ENCODE results near the gene METTL9. TPM values are rescaled to one million over a fixed set of nuclear protein-coding genes. Genes with fewer than 3 reads are reported as not detected.
A peak's percentile ranks its signal among the peaks of the same experiment; 100 is the strongest.

Gene METTL9
- total and polyA plus RNA-seq, 2 of the 13 experiments (the other 11 are each of a cell fraction or from before 2014, with no cell fraction given) = 123 to 204 TPM

DNA sequence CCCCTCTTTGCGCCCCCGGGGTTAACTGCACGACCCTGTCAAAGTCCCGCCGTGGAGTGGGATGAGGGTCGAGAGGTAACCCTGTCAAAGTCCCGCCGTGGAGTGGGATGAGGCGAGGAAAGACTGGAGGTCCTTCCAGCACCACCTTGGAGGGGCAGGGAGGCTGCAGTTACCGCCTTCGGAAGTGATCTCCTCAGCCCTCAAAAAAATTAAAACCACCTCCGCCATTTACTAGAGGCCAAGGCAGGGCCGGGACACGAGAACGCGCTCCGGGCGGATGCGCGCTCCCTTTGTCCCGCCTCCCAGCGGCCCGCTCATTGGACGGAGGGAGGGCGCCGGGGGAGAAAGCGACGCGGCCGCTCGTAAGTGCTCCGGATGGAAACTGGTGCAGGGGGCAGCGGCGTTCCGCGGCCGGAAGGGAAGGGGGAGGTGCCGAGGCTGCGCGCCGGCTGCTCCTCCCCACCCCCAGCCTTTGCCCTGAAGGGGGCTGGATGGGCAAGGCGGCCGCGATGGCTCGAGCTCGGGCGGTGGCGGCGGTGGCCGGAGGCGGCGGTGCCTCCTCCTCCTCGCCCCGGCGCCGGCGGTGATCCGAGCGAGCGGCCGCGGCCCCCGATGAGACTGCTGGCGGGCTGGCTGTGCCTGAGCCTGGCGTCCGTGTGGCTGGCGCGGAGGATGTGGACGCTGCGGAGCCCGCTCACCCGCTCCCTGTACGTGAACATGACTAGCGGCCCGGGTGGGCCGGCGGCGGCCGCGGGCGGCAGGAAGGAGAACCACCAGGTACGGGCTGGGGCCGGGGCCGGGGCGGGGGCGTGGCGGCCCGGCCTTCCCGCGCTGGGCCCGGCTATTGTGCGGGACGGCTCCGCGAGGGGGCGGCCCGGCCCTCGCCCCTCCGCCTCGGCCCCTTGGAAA is at the start of gene METTL9 (continued):
- TF ChIP-seq, protein P1, sequence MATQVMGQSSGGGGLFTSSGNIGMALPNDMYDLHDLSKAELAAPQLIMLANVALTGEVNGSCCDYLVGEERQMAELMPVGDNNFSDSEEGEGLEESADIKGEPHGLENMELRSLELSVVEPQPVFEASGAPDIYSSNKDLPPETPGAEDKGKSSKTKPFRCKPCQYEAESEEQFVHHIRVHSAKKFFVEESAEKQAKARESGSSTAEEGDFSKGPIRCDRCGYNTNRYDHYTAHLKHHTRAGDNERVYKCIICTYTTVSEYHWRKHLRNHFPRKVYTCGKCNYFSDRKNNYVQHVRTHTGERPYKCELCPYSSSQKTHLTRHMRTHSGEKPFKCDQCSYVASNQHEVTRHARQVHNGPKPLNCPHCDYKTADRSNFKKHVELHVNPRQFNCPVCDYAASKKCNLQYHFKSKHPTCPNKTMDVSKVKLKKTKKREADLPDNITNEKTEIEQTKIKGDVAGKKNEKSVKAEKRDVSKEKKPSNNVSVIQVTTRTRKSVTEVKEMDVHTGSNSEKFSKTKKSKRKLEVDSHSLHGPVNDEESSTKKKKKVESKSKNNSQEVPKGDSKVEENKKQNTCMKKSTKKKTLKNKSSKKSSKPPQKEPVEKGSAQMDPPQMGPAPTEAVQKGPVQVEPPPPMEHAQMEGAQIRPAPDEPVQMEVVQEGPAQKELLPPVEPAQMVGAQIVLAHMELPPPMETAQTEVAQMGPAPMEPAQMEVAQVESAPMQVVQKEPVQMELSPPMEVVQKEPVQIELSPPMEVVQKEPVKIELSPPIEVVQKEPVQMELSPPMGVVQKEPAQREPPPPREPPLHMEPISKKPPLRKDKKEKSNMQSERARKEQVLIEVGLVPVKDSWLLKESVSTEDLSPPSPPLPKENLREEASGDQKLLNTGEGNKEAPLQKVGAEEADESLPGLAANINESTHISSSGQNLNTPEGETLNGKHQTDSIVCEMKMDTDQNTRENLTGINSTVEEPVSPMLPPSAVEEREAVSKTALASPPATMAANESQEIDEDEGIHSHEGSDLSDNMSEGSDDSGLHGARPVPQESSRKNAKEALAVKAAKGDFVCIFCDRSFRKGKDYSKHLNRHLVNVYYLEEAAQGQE (IDR thresholded peaks at IDR 0.05; ENCODE audit: borderline replicate concordance in 1 of 2, low read depth in 1 of 2, low read length in 2 of 2) = peak in 1 of 2 experiments; percentile 69; a peak in 2 of 4 replicates
- TF ChIP-seq, protein P2, sequence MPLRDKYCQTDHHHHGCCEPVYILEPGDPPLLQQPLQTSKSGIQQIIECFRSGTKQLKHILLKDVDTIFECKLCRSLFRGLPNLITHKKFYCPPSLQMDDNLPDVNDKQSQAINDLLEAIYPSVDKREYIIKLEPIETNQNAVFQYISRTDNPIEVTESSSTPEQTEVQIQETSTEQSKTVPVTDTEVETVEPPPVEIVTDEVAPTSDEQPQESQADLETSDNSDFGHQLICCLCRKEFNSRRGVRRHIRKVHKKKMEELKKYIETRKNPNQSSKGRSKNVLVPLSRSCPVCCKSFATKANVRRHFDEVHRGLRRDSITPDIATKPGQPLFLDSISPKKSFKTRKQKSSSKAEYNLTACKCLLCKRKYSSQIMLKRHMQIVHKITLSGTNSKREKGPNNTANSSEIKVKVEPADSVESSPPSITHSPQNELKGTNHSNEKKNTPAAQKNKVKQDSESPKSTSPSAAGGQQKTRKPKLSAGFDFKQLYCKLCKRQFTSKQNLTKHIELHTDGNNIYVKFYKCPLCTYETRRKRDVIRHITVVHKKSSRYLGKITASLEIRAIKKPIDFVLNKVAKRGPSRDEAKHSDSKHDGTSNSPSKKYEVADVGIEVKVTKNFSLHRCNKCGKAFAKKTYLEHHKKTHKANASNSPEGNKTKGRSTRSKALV (CRISPR knock-in tag; IDR thresholded peaks at IDR 0.05) = peak; percentile 70; the same call in 1 of the 2 replicates
- TF ChIP-seq ZNF674 (CRISPR knock-in tag; IDR thresholded peaks at IDR 0.05; ENCODE audit: low read depth) (peak; percentile 98), GABPB1 (CRISPR knock-in tag; IDR thresholded peaks at IDR 0.05) (peak; percentile 98), CENPT (CRISPR knock-in tag; IDR thresholded peaks at IDR 0.05; ENCODE audit: low read depth) (no peak; the same call in none of the 2 replicates), HOXD1 (CRISPR knock-in tag; IDR thresholded peaks at IDR 0.05) (peak; percentile 98), ZEB1 (IDR thresholded peaks at IDR 0.05; ENCODE audit: insufficient replicate concordance, low read depth) (peak; percentile 74), SNRNP70 (IDR thresholded peaks at IDR 0.05; ENCODE audit: low read depth, low read length) (no peak), ATF1 (CRISPR knock-in tag; IDR thresholded peaks at IDR 0.05) (no peak), HNRNPK (IDR thresholded peaks at IDR 0.05; ENCODE audit: low read depth, low read length, poor library complexity, severe bottlenecking) (peak; percentile 94), ZNF12 (CRISPR knock-in tag; IDR thresholded peaks at IDR 0.05) (peak; percentile 88), RAD51 (IDR thresholded peaks at IDR 0.05; ENCODE audit: borderline replicate concordance) (no peak), KDM2A (CRISPR knock-in tag; IDR thresholded peaks at IDR 0.05; ENCODE audit: borderline replicate concordance, low read depth) (peak; percentile 100), ZNF101 (CRISPR knock-in tag; IDR thresholded peaks at IDR 0.05; ENCODE audit: borderline replicate concordance, low read depth) (no peak; the same call in 1 of the 2 replicates), KLF11 (CRISPR knock-in tag; IDR thresholded peaks at IDR 0.05) (peak; percentile 96), SMAD3 (CRISPR knock-in tag; IDR thresholded peaks at IDR 0.05) (peak; percentile 98), AGO1 (IDR thresholded peaks at IDR 0.05; ENCODE audit: low read depth, low read length, poor library complexity, severe bottlenecking) (peak; percentile 77), IKZF4 (CRISPR knock-in tag; IDR thresholded peaks at IDR 0.05; ENCODE audit: borderline replicate concordance, low read depth, not compliant biosample characterization) (peak; percentile 95)
- TF ChIP-seq, protein P3, sequence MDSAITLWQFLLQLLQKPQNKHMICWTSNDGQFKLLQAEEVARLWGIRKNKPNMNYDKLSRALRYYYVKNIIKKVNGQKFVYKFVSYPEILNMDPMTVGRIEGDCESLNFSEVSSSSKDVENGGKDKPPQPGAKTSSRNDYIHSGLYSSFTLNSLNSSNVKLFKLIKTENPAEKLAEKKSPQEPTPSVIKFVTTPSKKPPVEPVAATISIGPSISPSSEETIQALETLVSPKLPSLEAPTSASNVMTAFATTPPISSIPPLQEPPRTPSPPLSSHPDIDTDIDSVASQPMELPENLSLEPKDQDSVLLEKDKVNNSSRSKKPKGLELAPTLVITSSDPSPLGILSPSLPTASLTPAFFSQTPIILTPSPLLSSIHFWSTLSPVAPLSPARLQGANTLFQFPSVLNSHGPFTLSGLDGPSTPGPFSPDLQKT (CRISPR knock-in tag; IDR thresholded peaks at IDR 0.05; ENCODE audit: borderline replicate concordance) = no peak
- TF ChIP-seq, protein P4, sequence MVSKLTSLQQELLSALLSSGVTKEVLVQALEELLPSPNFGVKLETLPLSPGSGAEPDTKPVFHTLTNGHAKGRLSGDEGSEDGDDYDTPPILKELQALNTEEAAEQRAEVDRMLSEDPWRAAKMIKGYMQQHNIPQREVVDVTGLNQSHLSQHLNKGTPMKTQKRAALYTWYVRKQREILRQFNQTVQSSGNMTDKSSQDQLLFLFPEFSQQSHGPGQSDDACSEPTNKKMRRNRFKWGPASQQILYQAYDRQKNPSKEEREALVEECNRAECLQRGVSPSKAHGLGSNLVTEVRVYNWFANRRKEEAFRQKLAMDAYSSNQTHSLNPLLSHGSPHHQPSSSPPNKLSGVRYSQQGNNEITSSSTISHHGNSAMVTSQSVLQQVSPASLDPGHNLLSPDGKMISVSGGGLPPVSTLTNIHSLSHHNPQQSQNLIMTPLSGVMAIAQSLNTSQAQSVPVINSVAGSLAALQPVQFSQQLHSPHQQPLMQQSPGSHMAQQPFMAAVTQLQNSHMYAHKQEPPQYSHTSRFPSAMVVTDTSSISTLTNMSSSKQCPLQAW (CRISPR knock-in tag; IDR thresholded peaks at IDR 0.05) = peak; percentile 97

Data from HepG2 (cell line).